ENCODE results near the gene ATP10A. TPM values are rescaled to one million over a fixed set of nuclear protein-coding genes. Genes with fewer than 3 reads are reported as not detected.

ATP10A gene
- total RNA-seq, 1 experiment from 2014 or later, result 2.1 TPM

- no peak for TF ChIP-seq IRF1 (CRISPR knock-in tag; IDR thresholded peaks at IDR 0.05)
- TF ChIP-seq RELA (CRISPR knock-in tag; IDR thresholded peaks at IDR 0.05; ENCODE audit: borderline replicate concordance), result no peak
- no peak for TF ChIP-seq NFYB (CRISPR knock-in tag; conservative IDR thresholded peaks at IDR 0.05; ENCODE audit: low read depth)
- TF ChIP-seq PRDM15 (CRISPR knock-in tag; IDR thresholded peaks at IDR 0.05), result no peak
- TF ChIP-seq GTF2I (CRISPR knock-in tag; conservative IDR thresholded peaks at IDR 0.05), result no peak
These were observed 77.1 kb downstream of the ATP10A start (continued) for GRCh38 chr15:25786040-25786439.

GRCh38 chr15:25785641-25786025, 77.5 kb downstream of the ATP10A start:
- Mint-ChIP-seq H3K9me3 (no peaks in the 10 kb centered on the region), H3K4me1 (peaks cover 33% of the 10 kb centered on the region), H3K4me3 (no peak overlapping the region), H3K36me3 (no peaks in the 10 kb centered on the region), H3K27ac (no peak overlapping the region), H3K27me3 (ENCODE audit: low read depth) (no peaks in the 10 kb centered on the region)
- TF ChIP-seq ATF2 (CRISPR knock-in tag; IDR thresholded peaks at IDR 0.05; ENCODE audit: borderline replicate concordance, low read depth) (no peak), JUN (CRISPR knock-in tag; IDR thresholded peaks at IDR 0.05) (no peak), ZNF138 (CRISPR knock-in tag; conservative IDR thresholded peaks at IDR 0.05) (no peak), TEAD4 (CRISPR knock-in tag; IDR thresholded peaks at IDR 0.05) (no peak), FOXJ3 (CRISPR knock-in tag; IDR thresholded peaks at IDR 0.05; ENCODE audit: borderline replicate concordance) (no peak), ZNF232 (CRISPR knock-in tag; IDR thresholded peaks at IDR 0.05) (no peak), GRHL2 (CRISPR knock-in tag; IDR thresholded peaks at IDR 0.05; ENCODE audit: insufficient replicate concordance, severe bottlenecking) (no peak), ATF6 (CRISPR knock-in tag; IDR thresholded peaks at IDR 0.05) (no peak)
- TF ChIP-seq, protein P1, sequence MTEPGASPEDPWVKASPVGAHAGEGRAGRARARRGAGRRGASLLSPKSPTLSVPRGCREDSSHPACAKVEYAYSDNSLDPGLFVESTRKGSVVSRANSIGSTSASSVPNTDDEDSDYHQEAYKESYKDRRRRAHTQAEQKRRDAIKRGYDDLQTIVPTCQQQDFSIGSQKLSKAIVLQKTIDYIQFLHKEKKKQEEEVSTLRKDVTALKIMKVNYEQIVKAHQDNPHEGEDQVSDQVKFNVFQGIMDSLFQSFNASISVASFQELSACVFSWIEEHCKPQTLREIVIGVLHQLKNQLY (CRISPR knock-in tag; IDR thresholded peaks at IDR 0.05), result no peak
- TF ChIP-seq, protein P2, sequence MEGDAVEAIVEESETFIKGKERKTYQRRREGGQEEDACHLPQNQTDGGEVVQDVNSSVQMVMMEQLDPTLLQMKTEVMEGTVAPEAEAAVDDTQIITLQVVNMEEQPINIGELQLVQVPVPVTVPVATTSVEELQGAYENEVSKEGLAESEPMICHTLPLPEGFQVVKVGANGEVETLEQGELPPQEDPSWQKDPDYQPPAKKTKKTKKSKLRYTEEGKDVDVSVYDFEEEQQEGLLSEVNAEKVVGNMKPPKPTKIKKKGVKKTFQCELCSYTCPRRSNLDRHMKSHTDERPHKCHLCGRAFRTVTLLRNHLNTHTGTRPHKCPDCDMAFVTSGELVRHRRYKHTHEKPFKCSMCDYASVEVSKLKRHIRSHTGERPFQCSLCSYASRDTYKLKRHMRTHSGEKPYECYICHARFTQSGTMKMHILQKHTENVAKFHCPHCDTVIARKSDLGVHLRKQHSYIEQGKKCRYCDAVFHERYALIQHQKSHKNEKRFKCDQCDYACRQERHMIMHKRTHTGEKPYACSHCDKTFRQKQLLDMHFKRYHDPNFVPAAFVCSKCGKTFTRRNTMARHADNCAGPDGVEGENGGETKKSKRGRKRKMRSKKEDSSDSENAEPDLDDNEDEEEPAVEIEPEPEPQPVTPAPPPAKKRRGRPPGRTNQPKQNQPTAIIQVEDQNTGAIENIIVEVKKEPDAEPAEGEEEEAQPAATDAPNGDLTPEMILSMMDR (IDR thresholded peaks at IDR 0.05), result no peak
- ChIA-PET POLR2A (no interaction called here), CTCF (interaction anchor here (1.2 to 3.4 kb wide), 3 partner anchors 12 to 147 kb away, joined by 3 to 28 read pairs (median 3); no protein-coding TSS in a partner anchor)
- DNase-seq (ENCODE audit: low spot score) (no peak), ATAC-seq (no peak)

Measured in WTC11 (cell line).